Stimulated activated memory B cell treated with anti-CD40 and anti-IgM and Interleukin-4, amounts not matched to agents 10 μg/mL and 1 μg/mL and 100 μg/mL, for 72 hours (primary cell): ENCODE measurements around the gene CSF3.

Experiments
- ATAC-seq: fragments of 150-1000 bp; cut with Tn5 transposase; 2 replicates; pipeline ENCODE4 v1.10.0; 2021
- H3K27ac Mint-ChIP-seq: one replicate; pipeline ENCODE4 v1.8.0; 2022; ENCODE audit warnings: mild to moderate bottlenecking, mixed read lengths
- H3K27me3 Mint-ChIP-seq: one replicate; pipeline ENCODE4 v1.8.0; 2022; ENCODE audit warnings: mixed read lengths
- H3K36me3 Mint-ChIP-seq: one replicate; pipeline ENCODE4 v1.8.0; 2022; ENCODE audit warnings: mixed read lengths
- H3K4me1 Mint-ChIP-seq: one replicate; pipeline ENCODE4 v1.8.0; 2022; ENCODE audit warnings: mixed read lengths
- H3K4me3 Mint-ChIP-seq: one replicate; pipeline ENCODE4 v1.8.0; 2022; ENCODE audit warnings: mild to moderate bottlenecking, moderate library complexity, mixed read lengths
- H3K9me3 Mint-ChIP-seq: one replicate; pipeline ENCODE4 v1.8.0; 2022; ENCODE audit warnings: mixed read lengths

CSF3 gene

GRCh38 chr17:40059729-40060475 lies 44.7 kb downstream of the CSF3 start:
- H3K4me3 Mint-ChIP-seq = no peak overlapping the region
- peaks cover 12% of the 10 kb centered on the region for H3K27me3 Mint-ChIP-seq
- H3K4me1 Mint-ChIP-seq = peaks cover 26% of the 10 kb centered on the region
- H3K36me3 Mint-ChIP-seq = no peaks in the 10 kb centered on the region
- H3K27ac Mint-ChIP-seq = no peak overlapping the region
- no peaks in the 10 kb centered on the region for H3K9me3 Mint-ChIP-seq
- no peak for ATAC-seq

GRCh38 chr17:40060887-40061608 lies 45.8 kb downstream of the CSF3 start:
- peak overlapping the region; percentile 64 for H3K27ac Mint-ChIP-seq
- H3K4me3 Mint-ChIP-seq = no peak overlapping the region
- peaks cover 12% of the 10 kb centered on the region for H3K27me3 Mint-ChIP-seq
- H3K9me3 Mint-ChIP-seq = no peaks in the 10 kb centered on the region
- peaks cover 34% of the 10 kb centered on the region for H3K4me1 Mint-ChIP-seq
- H3K36me3 Mint-ChIP-seq = no peaks in the 10 kb centered on the region
- no peak for ATAC-seq

GRCh38 chr17:40061609-40062038 lies 46.4 kb downstream of the CSF3 start:
- Mint-ChIP-seq H3K9me3 (no peaks in the 10 kb centered on the region), H3K4me1 (peaks cover 34% of the 10 kb centered on the region), H3K27ac (peak overlapping the region; percentile 64), H3K36me3 (no peaks in the 10 kb centered on the region), H3K4me3 (peak overlapping the region; percentile 66), H3K27me3 (peaks cover 9% of the 10 kb centered on the region)
- ATAC-seq = no peak

GRCh38 chr17:40062329-40063186 lies 47.3 kb downstream of the CSF3 start, which contains the start of gene THRA:
Gene THRA, plus strand, starts transcription at chr17:40062965. Its CDS starts 11,524 bp downstream, at chr17:40074489.
- H3K36me3 Mint-ChIP-seq = no peaks in the 10 kb centered on the region
- H3K9me3 Mint-ChIP-seq = no peaks in the 10 kb centered on the region
- H3K27ac Mint-ChIP-seq = peak within 1 kb of the TSS; percentile 68
- peaks cover 40% of the 10 kb centered on the region for H3K4me1 Mint-ChIP-seq
- H3K4me3 Mint-ChIP-seq = peak within 1 kb of the TSS; percentile 90
- ATAC-seq = peak; percentile 89
- no peaks in the 10 kb centered on the region for H3K27me3 Mint-ChIP-seq

GRCh38 chr17:40063187-40063771 lies 48.0 kb downstream of the CSF3 start:
- Mint-ChIP-seq H3K4me3 (peak overlapping the region; percentile 90), H3K27ac (peak overlapping the region; percentile 68), H3K27me3 (no peaks in the 10 kb centered on the region), H3K4me1 (peaks cover 47% of the 10 kb centered on the region), H3K9me3 (no peaks in the 10 kb centered on the region), H3K36me3 (no peaks in the 10 kb centered on the region)
- ATAC-seq = peak; percentile 58

GRCh38 chr17:40063901-40064531 lies 48.8 kb downstream of the CSF3 start:
- H3K27ac Mint-ChIP-seq = peak overlapping the region; percentile 68
- H3K36me3 Mint-ChIP-seq = no peaks in the 10 kb centered on the region
- H3K4me1 Mint-ChIP-seq = peaks cover 55% of the 10 kb centered on the region
- no peak for ATAC-seq
- no peaks in the 10 kb centered on the region for H3K9me3 Mint-ChIP-seq
- no peaks in the 10 kb centered on the region for H3K27me3 Mint-ChIP-seq
- peak overlapping the region; percentile 90 for H3K4me3 Mint-ChIP-seq

- Mint-ChIP-seq H3K27me3 (no peaks in the 10 kb centered on the region), H3K9me3 (no peaks in the 10 kb centered on the region), H3K4me3 (no peak overlapping the region), H3K27ac (peak overlapping the region; percentile 7), H3K36me3 (no peaks in the 10 kb centered on the region), H3K4me1 (peaks cover 66% of the 10 kb centered on the region)
- ATAC-seq = no peak
These were observed 49.9 kb downstream of the CSF3 start for GRCh38 chr17:40064971-40065768.

GRCh38 chr17:40065769-40066510 lies 50.7 kb downstream of the CSF3 start:
- H3K4me3 Mint-ChIP-seq = no peak overlapping the region
- peak overlapping the region; percentile 7 for H3K27ac Mint-ChIP-seq
- peaks cover 74% of the 10 kb centered on the region for H3K4me1 Mint-ChIP-seq
- no peaks in the 10 kb centered on the region for H3K36me3 Mint-ChIP-seq
- no peaks in the 10 kb centered on the region for H3K27me3 Mint-ChIP-seq
- no peaks in the 10 kb centered on the region for H3K9me3 Mint-ChIP-seq
- ATAC-seq = no peak
